LNCAP (cell line): ENCODE results near the gene RIC1.

Experiments used
- TF ChIP-seq, protein P1 (sequence below): fragments of 450-650 bp; IDR thresholded peaks from 2 replicates; pipeline ENCODE4 v1.5.1; 2017; ENCODE audit warnings: mild to moderate bottlenecking

Gene RIC1

DNA sequence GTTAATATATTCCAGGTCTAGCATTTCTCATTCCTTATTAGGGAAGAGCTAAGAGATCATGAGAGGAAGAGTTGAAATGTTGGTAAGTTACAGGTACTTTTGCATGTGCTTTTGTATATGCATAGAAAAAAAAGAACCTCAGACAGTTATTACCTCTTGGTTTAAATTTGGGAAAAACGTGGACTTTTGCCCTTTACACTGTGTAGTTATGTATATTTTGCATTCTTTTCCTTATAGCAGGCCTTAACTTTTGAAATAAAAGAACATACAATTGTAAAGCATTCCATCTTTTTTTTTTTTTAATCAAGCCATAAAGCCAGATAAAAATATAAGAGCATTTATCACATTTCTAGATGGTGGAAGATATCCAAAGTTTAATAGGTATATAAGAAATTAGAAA, 61.4 kb downstream of the RIC1 start:
- TF ChIP-seq, protein P1, sequence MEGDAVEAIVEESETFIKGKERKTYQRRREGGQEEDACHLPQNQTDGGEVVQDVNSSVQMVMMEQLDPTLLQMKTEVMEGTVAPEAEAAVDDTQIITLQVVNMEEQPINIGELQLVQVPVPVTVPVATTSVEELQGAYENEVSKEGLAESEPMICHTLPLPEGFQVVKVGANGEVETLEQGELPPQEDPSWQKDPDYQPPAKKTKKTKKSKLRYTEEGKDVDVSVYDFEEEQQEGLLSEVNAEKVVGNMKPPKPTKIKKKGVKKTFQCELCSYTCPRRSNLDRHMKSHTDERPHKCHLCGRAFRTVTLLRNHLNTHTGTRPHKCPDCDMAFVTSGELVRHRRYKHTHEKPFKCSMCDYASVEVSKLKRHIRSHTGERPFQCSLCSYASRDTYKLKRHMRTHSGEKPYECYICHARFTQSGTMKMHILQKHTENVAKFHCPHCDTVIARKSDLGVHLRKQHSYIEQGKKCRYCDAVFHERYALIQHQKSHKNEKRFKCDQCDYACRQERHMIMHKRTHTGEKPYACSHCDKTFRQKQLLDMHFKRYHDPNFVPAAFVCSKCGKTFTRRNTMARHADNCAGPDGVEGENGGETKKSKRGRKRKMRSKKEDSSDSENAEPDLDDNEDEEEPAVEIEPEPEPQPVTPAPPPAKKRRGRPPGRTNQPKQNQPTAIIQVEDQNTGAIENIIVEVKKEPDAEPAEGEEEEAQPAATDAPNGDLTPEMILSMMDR = no peak

GRCh38 chr9:5695860-5696259, 67.0 kb downstream of the RIC1 start:
- TF ChIP-seq, protein P1 = no peak

DNA sequence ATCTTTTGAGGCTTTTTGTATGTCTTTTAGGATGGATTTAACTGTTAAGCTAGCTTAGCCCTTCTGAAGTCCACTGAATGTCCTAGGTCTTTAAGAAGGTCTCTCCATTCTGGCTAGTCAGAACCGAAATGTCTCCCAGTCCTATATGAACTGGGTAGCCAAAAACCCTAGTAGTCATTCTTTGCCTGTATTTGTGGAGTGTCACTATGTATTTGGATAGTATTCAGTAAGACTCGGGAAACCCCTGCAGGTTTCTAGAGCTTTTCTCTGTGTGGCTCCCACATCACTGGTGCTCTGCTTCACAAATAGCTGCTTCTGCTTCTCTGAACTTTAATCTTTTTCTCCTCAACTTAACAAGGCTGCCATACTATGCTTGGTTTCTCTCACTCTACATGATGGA, 68.0 kb downstream of the RIC1 start:
- TF ChIP-seq, protein P1 = no peak

DNA sequence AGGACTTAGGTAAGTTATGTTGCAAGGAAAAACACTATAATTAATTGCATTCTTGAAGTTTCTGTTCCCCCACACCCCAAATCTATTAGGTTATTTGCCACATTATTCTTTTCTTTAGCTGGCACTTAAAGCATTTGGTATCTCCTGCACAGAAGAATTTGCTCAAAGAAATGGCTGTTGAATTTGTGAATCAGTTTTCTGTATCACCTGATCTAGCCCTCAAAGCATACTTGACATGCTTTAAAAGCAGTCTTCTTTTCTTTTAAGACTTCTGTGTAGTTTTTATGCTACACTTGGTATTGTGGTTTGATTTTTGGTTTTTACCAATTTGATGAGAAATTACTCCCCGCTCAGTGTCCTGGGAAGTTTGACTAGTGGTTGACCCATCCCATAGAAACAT, 69.1 kb downstream of the RIC1 start:
- TF ChIP-seq, protein P1 = no peak

GRCh38 chr9:5698810-5699556, 70.1 kb downstream of the RIC1 start:
- TF ChIP-seq, protein P1 = no peak

- TF ChIP-seq, protein P1 = no peak
Measured at GRCh38 chr9:5708414-5708813, 79.5 kb downstream of the RIC1 start.

- TF ChIP-seq, protein P1 = no peak
Measured at GRCh38 chr9:5712651-5713390, 83.9 kb downstream of the RIC1 start.
